HCT116 (cell line): ENCODE measurements around the gene BMAL1. TPM values are rescaled to one million over a fixed set of nuclear protein-coding genes. Genes with fewer than 3 reads are reported as not detected.

Experiments used
- ATAC-seq: fragments of 200-7000 bp; cut with Tn5 transposase; 2 replicates; pipeline ENCODE4 v1.9.1; 2020; ENCODE audit warnings: mild to moderate bottlenecking, moderate library complexity
- BruUV-seq: library from RNA; stranded (reverse); fragments of 400-500 nt; replicated peaks from 2 replicates; lab custom pipeline; 2021; lab: Mats Ljungman, UMichigan
- CTCF ChIA-PET: fragments of 300-600 bp; sonication (Branson Sonifier 250); formaldehyde crosslinking; loops from one replicate; lab custom pipeline; 2021; ENCODE audit warnings: antibody characterized with exemption; lab: Charles Lee
- POLR2A ChIA-PET: fragments of 300-600, 350-600 bp; sonication (Branson Sonifier 250); formaldehyde crosslinking; loops from one replicate; lab custom pipeline; 2021; ENCODE audit warnings: antibody characterized with exemption; lab: Charles Lee
- RAD21 ChIA-PET, 2 experiments: fragments of 300-600 bp; sonication (Branson Sonifier 250); formaldehyde crosslinking; loops; one replicate each; lab custom pipeline; 2023; ENCODE audit warnings: low total read pairs in 2 of 2; ENCODE audit not compliant: uncharacterized antibody in 2 of 2, unreplicated experiment in 2 of 2, low non-redundant PET in 1 of 2; lab: Charles Lee
- DNase-seq: peaks from one replicate; pipeline ENCODE4 v3.0.0-alpha.2; 2010; ENCODE audit warnings: low read depth, low spot score
- H2AFZ ChIP-seq: fragments of 200-600 bp; shearing (Covaris generic), sonication (generic); 2 replicates; pipeline ENCODE4 v1.6.1; 2017; ENCODE audit warnings: low read depth, mixed run types, mixed read lengths, antibody characterized with exemption, low read length; ENCODE audit not compliant: poor library complexity, severe bottlenecking
- H3K27ac ChIP-seq: 2 replicates; pipeline ENCODE4 v1.5.1; 2012; ENCODE audit warnings: low read depth, low read length
- H3K27me3 ChIP-seq: fragments of 200-600 bp; sonication (generic); 2 replicates; pipeline ENCODE4 v1.6.1; 2016; ENCODE audit warnings: mixed run types, low read length, mixed read lengths; ENCODE audit not compliant: insufficient read depth
- H3K36me3 ChIP-seq, 2 experiments: fragments of 200-500 bp in 1 of 2; fragments of 200-600 bp in 1 of 2; sonication (Bioruptor generic) in 1 of 2; sonication (generic) in 1 of 2; 2 replicates each; pipeline versions ENCODE4 v1.5.1 to v1.6.1; 2014 to 2016; ENCODE audit warnings: low read length in 2 of 2, inconsistent platforms in 1 of 2, mixed read lengths in 1 of 2, mixed run types in 1 of 2; ENCODE audit not compliant: insufficient read depth in 2 of 2, control insufficient read depth in 1 of 2
- H3K4me1 ChIP-seq, 2 experiments: fragments of 200-600 bp in 1 of 2; sonication (generic) in 1 of 2; 2 replicates each; pipeline versions ENCODE4 v1.5.1 to v1.6.1; 2012 to 2017; ENCODE audit warnings: low read length in 2 of 2, inconsistent platforms in 1 of 2, mild to moderate bottlenecking in 1 of 2, mixed read lengths in 1 of 2, mixed run types in 1 of 2, moderate library complexity in 1 of 2; ENCODE audit not compliant: insufficient read depth in 2 of 2, control insufficient read depth in 1 of 2
- H3K4me2 ChIP-seq: fragments of 200-600 bp; sonication (generic); 2 replicates; pipeline ENCODE4 v1.6.1; 2017; ENCODE audit warnings: mixed run types, low read length, mixed read lengths
- H3K4me3 ChIP-seq, 2 experiments: fragments of 200-600 bp in 1 of 2; sonication (generic) in 1 of 2; replicated peaks in 1 of 2; 2 replicates each; pipeline ENCODE4 v1.5.1; 2011 to 2016; ENCODE audit warnings: low read length in 2 of 2, control low read depth in 1 of 2, low read depth in 1 of 2, mild to moderate bottlenecking in 1 of 2, mixed read lengths in 1 of 2, mixed run types in 1 of 2
- H3K79me2 ChIP-seq: fragments of 200-600 bp; sonication (generic); 2 replicates; pipeline ENCODE4 v1.6.1; 2017; ENCODE audit warnings: mild to moderate bottlenecking, mixed run types, low read length, moderate library complexity, mixed read lengths; ENCODE audit not compliant: insufficient read depth
- H3K9ac ChIP-seq: fragments of 200-600 bp; sonication (generic); 2 replicates; pipeline ENCODE4 v1.6.1; 2016; ENCODE audit warnings: low read length, mixed read lengths
- H3K9me2 ChIP-seq: fragments of 200-600 bp; sonication (generic), shearing (Covaris generic); 2 replicates; pipeline ENCODE4 v1.6.1; 2017; ENCODE audit warnings: mixed run types, mild to moderate bottlenecking, moderate library complexity; ENCODE audit not compliant: insufficient read depth
- H3K9me3 ChIP-seq, 2 experiments: fragments of 200-500 bp in 1 of 2; fragments of 200-600 bp in 1 of 2; sonication (Bioruptor generic) in 1 of 2; sonication (generic) in 1 of 2; 2 replicates each; pipeline ENCODE4 v1.6.1; 2014 to 2017; ENCODE audit warnings: low read length in 2 of 2, mixed read lengths in 2 of 2, inconsistent platforms in 1 of 2, low read depth in 1 of 2, mild to moderate bottlenecking in 1 of 2, mixed run types in 1 of 2, moderate library complexity in 1 of 2; ENCODE audit not compliant: control insufficient read depth in 1 of 2, insufficient read depth in 1 of 2
- H4K20me1 ChIP-seq: fragments of 200-600 bp; sonication (generic), shearing (Covaris generic); 2 replicates; pipeline ENCODE4 v1.6.1; 2017; ENCODE audit warnings: mixed run types, mild to moderate bottlenecking, moderate library complexity; ENCODE audit not compliant: insufficient read depth
- ATF3 ChIP-seq: IDR thresholded peaks from 2 replicates; pipeline ENCODE4 v1.6.1; 2012
- CEBPB ChIP-seq: IDR thresholded peaks from 2 replicates; pipeline ENCODE4 v1.6.1; 2012; ENCODE audit warnings: low read depth
- ELF1 ChIP-seq: IDR thresholded peaks from 2 replicates; pipeline ENCODE4 v1.6.1; 2012; ENCODE audit warnings: low read depth, borderline replicate concordance
- EZH2 ChIP-seq: fragments of 200-600 bp; sonication (generic); IDR thresholded peaks from 2 replicates; pipeline ENCODE4 v1.6.1; 2017; ENCODE audit warnings: antibody characterized with exemption, mixed run types
- EZH2phosphoT487 ChIP-seq: fragments of 200-600 bp; IDR thresholded peaks from 2 replicates; pipeline ENCODE4 v1.6.1; 2018; ENCODE audit warnings: antibody characterized with exemption, borderline replicate concordance
- FOSL1 ChIP-seq: IDR thresholded peaks from 2 replicates; pipeline ENCODE4 v1.6.1; 2012; ENCODE audit warnings: low read depth
- MAX ChIP-seq: IDR thresholded peaks from 2 replicates; pipeline ENCODE4 v1.6.1; 2012
- POLR2A ChIP-seq: IDR thresholded peaks from 2 replicates; pipeline ENCODE4 v1.7.0; 2011; ENCODE audit warnings: borderline replicate concordance; ENCODE audit not compliant: insufficient read depth, insufficient read length; ENCODE audit errors: extremely low read depth
- POLR2AphosphoS5 ChIP-seq: IDR thresholded peaks from 2 replicates; pipeline ENCODE4 v1.6.1; 2011; ENCODE audit warnings: mild to moderate bottlenecking, low read depth, low read length, moderate library complexity
- REST ChIP-seq: IDR thresholded peaks from 2 replicates; pipeline ENCODE4 v1.6.1; 2012; ENCODE audit warnings: low read depth
- SIN3A ChIP-seq: IDR thresholded peaks from 2 replicates; pipeline ENCODE4 v1.6.1; 2012; ENCODE audit warnings: low read depth
- SRF ChIP-seq: IDR thresholded peaks from 2 replicates; pipeline ENCODE4 v1.6.1; 2012; ENCODE audit warnings: low read depth
- YY1 ChIP-seq: IDR thresholded peaks from 2 replicates; pipeline ENCODE4 v1.6.1; 2011; ENCODE audit warnings: low read length, low read depth, moderate library complexity, mild to moderate bottlenecking; ENCODE audit not compliant: insufficient replicate concordance; ENCODE audit errors: extremely low read depth
- ZBTB33 ChIP-seq: IDR thresholded peaks from 2 replicates; pipeline ENCODE4 v1.6.1; 2011; ENCODE audit warnings: mild to moderate bottlenecking, low read length, moderate library complexity; ENCODE audit not compliant: insufficient replicate concordance; ENCODE audit errors: extremely low read depth
- ZFX ChIP-seq: fragments of 450-650 bp; IDR thresholded peaks from 2 replicates; pipeline ENCODE4 v1.6.1; 2017
- ZNF274 ChIP-seq: fragments of 200-500 bp; sonication (Bioruptor generic); IDR thresholded peaks from 2 replicates; pipeline ENCODE4 v1.6.1; 2014; ENCODE audit warnings: mild to moderate bottlenecking, low read depth, low read length, inconsistent platforms
- intact Hi-C: fragments of 100-400 bp; cut with micrococcal nuclease; formaldehyde crosslinking; loops from 2 replicates; pipeline ENCODE4 v1.10.0; 2022
- total RNA-seq: library from RNA; stranded (reverse); gene quantifications from one replicate; pipeline ENCODE4 v1.2.1, GENCODE V29; 2021; ENCODE audit not compliant: unreplicated experiment

Gene BMAL1
- total RNA-seq, 1 experiment from 2014 or later: 17.6 TPM

- no peak overlapping the region for H3K9ac ChIP-seq
- H4K20me1 ChIP-seq: no peaks in the 10 kb centered on the region
- no TSS peak for BruUV-seq
- TF ChIP-seq POLR2A (no peak), FOSL1 (no peak), YY1 (no peak), ZNF274 (no peak), ZFX (no peak), SIN3A (no peak), ATF3 (no peak), EZH2 (no peak), ELF1 (no peak), POLR2AphosphoS5 (no peak)
- no peak overlapping the region for H3K4me3 ChIP-seq
- POLR2A ChIA-PET: no interaction called here
- H3K27me3 ChIP-seq: no peaks in the 10 kb centered on the region
- H3K9me2 ChIP-seq: no peaks in the 10 kb centered on the region
- no peak overlapping the region for H3K27ac ChIP-seq
- RAD21 ChIA-PET: no interaction called here
- no peaks in the 10 kb centered on the region for H3K4me1 ChIP-seq
- no peaks in the 10 kb centered on the region for H3K79me2 ChIP-seq
- H3K36me3 ChIP-seq: peaks cover 0 to 4% of the 10 kb centered on the region in 2 experiments; a peak in 1 of 4 replicates
- H3K9me3 ChIP-seq: no peaks in the 10 kb centered on the region
- no peak overlapping the region for H2AFZ ChIP-seq
- CTCF ChIA-PET: no interaction called here
- intact Hi-C loops: no loop called here
- ATAC-seq: no peak
- no peak for DNase-seq
- H3K4me2 ChIP-seq: no peak overlapping the region
Measured at GRCh38 chr11:13378316-13378715, 100.7 kb downstream of the BMAL1 start.

- H3K9me2 ChIP-seq: no peaks in the 10 kb centered on the region
- H3K27ac ChIP-seq: no peak overlapping the region
- no peaks in the 10 kb centered on the region for H3K79me2 ChIP-seq
- no peaks in the 10 kb centered on the region for H3K9me3 ChIP-seq
- RAD21 ChIA-PET: no interaction called here
- BruUV-seq: no TSS peak
- no peaks in the 10 kb centered on the region for H3K27me3 ChIP-seq
- POLR2A ChIA-PET: no interaction called here
- intact Hi-C loops: loop anchor here (10.0 kb wide), 1 partner anchor 416 kb away; no protein-coding TSS in a partner anchor
- H3K9ac ChIP-seq: no peak overlapping the region
- no peaks in the 10 kb centered on the region for H3K4me1 ChIP-seq
- no peak overlapping the region for H2AFZ ChIP-seq
- CTCF ChIA-PET: no interaction called here
- no peak overlapping the region for H3K4me3 ChIP-seq
- peaks cover 0 to 4% of the 10 kb centered on the region in 2 experiments; a peak in 1 of 4 replicates for H3K36me3 ChIP-seq
- H4K20me1 ChIP-seq: no peaks in the 10 kb centered on the region
- no peak for DNase-seq
- no peak for ATAC-seq
- H3K4me2 ChIP-seq: no peak overlapping the region
- no peak for TF ChIP-seq ZBTB33
- TF ChIP-seq EZH2: no peak
- TF ChIP-seq REST: no peak
- no peak for TF ChIP-seq ZFX
- TF ChIP-seq ELF1: no peak
- no peak for TF ChIP-seq SRF
- TF ChIP-seq CEBPB: no peak
- TF ChIP-seq EZH2phosphoT487: no peak
- TF ChIP-seq YY1: no peak
- TF ChIP-seq MAX: no peak
- no peak for TF ChIP-seq POLR2AphosphoS5
Measured at GRCh38 chr11:13380731-13381130, 103.1 kb downstream of the BMAL1 start.
